ENCODE data around the gene LIMS1. TPM values are rescaled to one million over a fixed set of nuclear protein-coding genes. Genes with fewer than 3 reads are reported as not detected.

The LIMS1 gene
- total and polyA plus RNA-seq, 2 of the 13 experiments (the other 11 are each of a cell fraction or from before 2014, with no cell fraction given): 38.3 to 49.6 TPM

- TF ChIP-seq, protein P1, sequence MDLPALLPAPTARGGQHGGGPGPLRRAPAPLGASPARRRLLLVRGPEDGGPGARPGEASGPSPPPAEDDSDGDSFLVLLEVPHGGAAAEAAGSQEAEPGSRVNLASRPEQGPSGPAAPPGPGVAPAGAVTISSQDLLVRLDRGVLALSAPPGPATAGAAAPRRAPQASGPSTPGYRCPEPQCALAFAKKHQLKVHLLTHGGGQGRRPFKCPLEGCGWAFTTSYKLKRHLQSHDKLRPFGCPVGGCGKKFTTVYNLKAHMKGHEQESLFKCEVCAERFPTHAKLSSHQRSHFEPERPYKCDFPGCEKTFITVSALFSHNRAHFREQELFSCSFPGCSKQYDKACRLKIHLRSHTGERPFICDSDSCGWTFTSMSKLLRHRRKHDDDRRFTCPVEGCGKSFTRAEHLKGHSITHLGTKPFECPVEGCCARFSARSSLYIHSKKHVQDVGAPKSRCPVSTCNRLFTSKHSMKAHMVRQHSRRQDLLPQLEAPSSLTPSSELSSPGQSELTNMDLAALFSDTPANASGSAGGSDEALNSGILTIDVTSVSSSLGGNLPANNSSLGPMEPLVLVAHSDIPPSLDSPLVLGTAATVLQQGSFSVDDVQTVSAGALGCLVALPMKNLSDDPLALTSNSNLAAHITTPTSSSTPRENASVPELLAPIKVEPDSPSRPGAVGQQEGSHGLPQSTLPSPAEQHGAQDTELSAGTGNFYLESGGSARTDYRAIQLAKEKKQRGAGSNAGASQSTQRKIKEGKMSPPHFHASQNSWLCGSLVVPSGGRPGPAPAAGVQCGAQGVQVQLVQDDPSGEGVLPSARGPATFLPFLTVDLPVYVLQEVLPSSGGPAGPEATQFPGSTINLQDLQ (CRISPR knock-in tag; IDR thresholded peaks at IDR 0.05): no peak
- TF ChIP-seq IRF2 (CRISPR knock-in tag; IDR thresholded peaks at IDR 0.05): peak; percentile 76; the same call in 1 of the 2 replicates
- TF ChIP-seq CREB3 (CRISPR knock-in tag; IDR thresholded peaks at IDR 0.05): no peak
- no peak for TF ChIP-seq ELF1 (CRISPR knock-in tag; IDR thresholded peaks at IDR 0.05)
- TF ChIP-seq HNRNPUL1 (IDR thresholded peaks at IDR 0.05; ENCODE audit: low read depth, low read length): no peak
- TF ChIP-seq, protein P2, sequence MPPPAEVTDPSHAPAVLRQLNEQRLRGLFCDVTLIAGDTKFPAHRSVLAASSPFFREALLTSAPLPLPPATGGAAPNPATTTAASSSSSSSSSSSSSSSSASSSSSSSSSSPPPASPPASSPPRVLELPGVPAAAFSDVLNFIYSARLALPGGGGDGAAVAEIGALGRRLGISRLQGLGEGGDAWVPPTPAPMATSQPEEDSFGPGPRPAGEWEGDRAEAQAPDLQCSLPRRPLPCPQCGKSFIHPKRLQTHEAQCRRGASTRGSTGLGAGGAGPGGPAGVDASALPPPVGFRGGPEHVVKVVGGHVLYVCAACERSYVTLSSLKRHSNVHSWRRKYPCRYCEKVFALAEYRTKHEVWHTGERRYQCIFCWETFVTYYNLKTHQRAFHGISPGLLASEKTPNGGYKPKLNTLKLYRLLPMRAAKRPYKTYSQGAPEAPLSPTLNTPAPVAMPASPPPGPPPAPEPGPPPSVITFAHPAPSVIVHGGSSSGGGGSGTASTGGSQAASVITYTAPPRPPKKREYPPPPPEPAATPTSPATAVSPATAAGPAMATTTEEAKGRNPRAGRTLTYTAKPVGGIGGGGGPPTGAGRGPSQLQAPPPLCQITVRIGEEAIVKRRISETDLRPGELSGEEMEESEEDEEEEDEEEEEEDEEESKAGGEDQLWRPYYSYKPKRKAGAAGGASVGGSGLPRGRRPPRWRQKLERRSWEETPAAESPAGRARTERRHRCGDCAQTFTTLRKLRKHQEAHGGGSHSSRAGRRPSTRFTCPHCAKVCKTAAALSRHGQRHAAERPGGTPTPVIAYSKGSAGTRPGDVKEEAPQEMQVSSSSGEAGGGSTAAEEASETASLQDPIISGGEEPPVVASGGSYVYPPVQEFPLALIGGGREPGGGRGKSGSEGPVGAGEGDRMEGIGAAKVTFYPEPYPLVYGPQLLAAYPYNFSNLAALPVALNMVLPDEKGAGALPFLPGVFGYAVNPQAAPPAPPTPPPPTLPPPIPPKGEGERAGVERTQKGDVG (CRISPR knock-in tag; IDR thresholded peaks at IDR 0.05; ENCODE audit: borderline replicate concordance): no peak
- TF ChIP-seq MXD4 (CRISPR knock-in tag; IDR thresholded peaks at IDR 0.05): peak; percentile 18; the same call in 1 of the 2 replicates
- TF ChIP-seq ZNF205 (CRISPR knock-in tag; IDR thresholded peaks at IDR 0.05): 0 out of 2 replicates have a peak, but pooled peaks have one; percentile 31
- 0 out of 2 replicates have a peak, but pooled peaks have one; percentile 52 for TF ChIP-seq ZNF572 (CRISPR knock-in tag; IDR thresholded peaks at IDR 0.05)
- peak; percentile 79; the same call in 1 of the 2 replicates for TF ChIP-seq ZBTB25 (CRISPR knock-in tag; IDR thresholded peaks at IDR 0.05)
- peak; percentile 9; the same call in 1 of the 2 replicates for TF ChIP-seq ETV5 (CRISPR knock-in tag; IDR thresholded peaks at IDR 0.05; ENCODE audit: borderline replicate concordance)
- TF ChIP-seq SOX13 (IDR thresholded peaks at IDR 0.05): no peak
- peak in 1 of 2 experiments; percentile 27; a peak in 1 of 4 replicates for TF ChIP-seq SOX13 (CRISPR knock-in tag; conservative IDR thresholded peaks at IDR 0.05 in 1 of 2, IDR thresholded peaks at IDR 0.05 in 1 of 2)
- TF ChIP-seq HCFC1 (IDR thresholded peaks at IDR 0.05; ENCODE audit: low read depth, low read length): no peak
- no peak for TF ChIP-seq DNMT1 (CRISPR knock-in tag; IDR thresholded peaks at IDR 0.05)
- no peak for TF ChIP-seq ZFY (CRISPR knock-in tag; IDR thresholded peaks at IDR 0.05)
- peak; percentile 43 for TF ChIP-seq ELF3 (CRISPR knock-in tag; IDR thresholded peaks at IDR 0.05)
- TF ChIP-seq KAT2B (IDR thresholded peaks at IDR 0.05; ENCODE audit: borderline replicate concordance, low read depth, low read length): no peak
- TF ChIP-seq FOXA3 (CRISPR knock-in tag; IDR thresholded peaks at IDR 0.05): 0 out of 2 replicates have a peak, but pooled peaks have one; percentile 10
- no peak for TF ChIP-seq RFX1 (IDR thresholded peaks at IDR 0.05)
- TF ChIP-seq SMARCC2 (IDR thresholded peaks at IDR 0.05): no peak
- TF ChIP-seq ZNF350 (CRISPR knock-in tag; IDR thresholded peaks at IDR 0.05; ENCODE audit: borderline replicate concordance, low read depth): peak; percentile 47
- no peak for TF ChIP-seq SP1 (IDR thresholded peaks at IDR 0.05)
- no peak for TF ChIP-seq SP1 (CRISPR knock-in tag; IDR thresholded peaks at IDR 0.05)
Observed at GRCh38 chr2:108583903-108584520, 49.7 kb downstream of the LIMS1 start (continued).
